ENCODE measurements around the gene PLXNC1. TPM values are rescaled to one million over a fixed set of nuclear protein-coding genes. Genes with fewer than 3 reads are reported as not detected.

Gene PLXNC1
- total RNA-seq, 2 donors from 2014 or later: 8.5 to 9.2 TPM

DNA sequence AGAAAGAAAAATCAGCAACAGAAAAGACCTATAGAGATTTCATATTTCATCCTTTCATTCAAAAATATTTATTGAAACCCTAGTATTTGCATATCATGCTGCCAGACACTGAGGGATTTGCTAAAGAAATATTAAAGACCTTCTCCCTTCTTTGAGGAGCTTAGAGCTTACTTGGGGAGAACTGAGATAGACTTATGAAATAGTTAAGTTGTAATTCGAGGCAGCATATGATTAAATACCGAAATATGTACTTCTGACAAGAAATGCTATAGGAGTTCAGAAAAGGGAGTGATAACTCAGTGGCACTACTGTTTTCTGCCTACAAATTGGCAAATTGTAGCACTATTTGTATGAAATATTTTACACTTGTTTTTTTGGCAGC, 59.1 kb downstream of the PLXNC1 start:
- Histone ChIP-seq H3K4me3 (peak overlapping the region; percentile 52), H3K27me3 (replicated peaks; ENCODE audit: insufficient read depth) (no peaks in the 10 kb centered on the region), H3K27ac (peak overlapping the region; percentile 36 to 67), H3K9me3 (no peaks in the 10 kb centered on the region), H3K4me1 (ENCODE audit: control insufficient read depth in 1 of 2, low read depth in 2 of 2) (peaks cover 14 to 36% of the 10 kb centered on the region in 2 donors), H3K36me3 (no peaks in the 10 kb centered on the region)
- TF ChIP-seq, protein P1, sequence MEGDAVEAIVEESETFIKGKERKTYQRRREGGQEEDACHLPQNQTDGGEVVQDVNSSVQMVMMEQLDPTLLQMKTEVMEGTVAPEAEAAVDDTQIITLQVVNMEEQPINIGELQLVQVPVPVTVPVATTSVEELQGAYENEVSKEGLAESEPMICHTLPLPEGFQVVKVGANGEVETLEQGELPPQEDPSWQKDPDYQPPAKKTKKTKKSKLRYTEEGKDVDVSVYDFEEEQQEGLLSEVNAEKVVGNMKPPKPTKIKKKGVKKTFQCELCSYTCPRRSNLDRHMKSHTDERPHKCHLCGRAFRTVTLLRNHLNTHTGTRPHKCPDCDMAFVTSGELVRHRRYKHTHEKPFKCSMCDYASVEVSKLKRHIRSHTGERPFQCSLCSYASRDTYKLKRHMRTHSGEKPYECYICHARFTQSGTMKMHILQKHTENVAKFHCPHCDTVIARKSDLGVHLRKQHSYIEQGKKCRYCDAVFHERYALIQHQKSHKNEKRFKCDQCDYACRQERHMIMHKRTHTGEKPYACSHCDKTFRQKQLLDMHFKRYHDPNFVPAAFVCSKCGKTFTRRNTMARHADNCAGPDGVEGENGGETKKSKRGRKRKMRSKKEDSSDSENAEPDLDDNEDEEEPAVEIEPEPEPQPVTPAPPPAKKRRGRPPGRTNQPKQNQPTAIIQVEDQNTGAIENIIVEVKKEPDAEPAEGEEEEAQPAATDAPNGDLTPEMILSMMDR (IDR thresholded peaks at IDR 0.05): no peak
- no peak for ATAC-seq (ENCODE audit: insufficient number of reproducible peaks, low FRiP score, low read depth)
- DNase-seq (ENCODE audit: low spot score): no peak

DNA sequence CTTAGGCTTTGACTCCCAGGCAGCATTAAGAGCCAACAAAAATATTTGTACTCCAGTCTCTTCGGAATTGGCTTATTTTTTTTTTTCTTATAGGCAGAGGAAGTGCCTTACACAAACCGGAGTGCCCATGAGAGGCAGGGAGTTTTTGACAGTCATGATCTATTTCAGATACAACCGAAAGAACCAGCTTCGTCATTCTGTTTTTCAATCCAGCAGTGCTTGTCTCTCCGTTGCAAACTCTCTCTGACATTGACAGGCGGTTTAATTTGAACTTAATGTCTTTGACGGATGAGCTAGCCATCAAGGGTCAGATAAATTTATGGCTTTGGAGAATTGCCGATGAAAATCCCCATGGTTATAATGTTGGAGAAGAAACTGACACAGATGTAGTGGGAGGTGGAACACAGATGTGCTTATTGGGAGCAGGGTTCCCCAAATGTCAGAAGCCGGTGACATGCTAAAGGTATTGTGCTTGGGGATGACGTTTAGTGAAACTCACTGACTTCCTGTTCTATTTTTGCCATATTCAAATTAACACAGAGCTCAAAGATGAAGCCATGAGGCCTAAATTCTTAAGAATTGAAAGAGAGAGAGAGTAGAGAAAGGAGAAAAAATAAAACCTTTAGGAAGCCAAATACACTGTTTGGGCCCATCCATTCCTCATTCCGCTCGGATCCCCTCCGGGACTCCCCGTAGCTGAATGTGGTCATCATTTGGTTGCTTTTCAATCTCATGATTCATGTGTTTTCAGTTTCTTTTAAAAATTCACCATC, 59.7 kb downstream of the PLXNC1 start:
- H3K27ac ChIP-seq: peak overlapping the region; percentile 36 to 67
- ATAC-seq (ENCODE audit: insufficient number of reproducible peaks, low FRiP score, low read depth) (peak; percentile 74), DNase-seq (ENCODE audit: low spot score) (no peak)
- TF ChIP-seq, protein P1 (IDR thresholded peaks at IDR 0.05): no peak
- peak overlapping the region; percentile 52 for H3K4me3 ChIP-seq
- no peaks in the 10 kb centered on the region for H3K9me3 ChIP-seq
- H3K4me1 ChIP-seq (ENCODE audit: control insufficient read depth in 1 of 2, low read depth in 2 of 2): peaks cover 14 to 36% of the 10 kb centered on the region in 2 donors
- no peaks in the 10 kb centered on the region for H3K36me3 ChIP-seq
- H3K27me3 ChIP-seq (replicated peaks; ENCODE audit: insufficient read depth): no peaks in the 10 kb centered on the region

DNA sequence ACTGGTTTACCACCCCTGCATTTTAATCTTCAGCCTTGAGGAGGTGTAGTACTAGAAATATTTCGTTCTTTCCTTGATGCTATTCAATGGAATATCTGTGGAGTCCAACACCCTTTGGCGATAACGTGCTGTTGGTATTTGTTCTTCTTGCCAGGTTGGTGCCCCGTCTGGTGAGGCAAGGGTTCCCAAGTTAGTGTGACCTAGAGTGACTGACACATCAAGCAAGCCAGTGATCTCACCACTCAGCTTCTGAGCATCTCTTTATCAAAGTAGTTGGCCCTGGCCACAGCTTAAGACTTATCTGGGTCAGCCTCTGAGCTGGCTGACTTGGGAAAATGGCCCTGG, 60.2 kb downstream of the PLXNC1 start:
- Histone ChIP-seq H3K4me3 (peak overlapping the region; percentile 52), H3K27me3 (replicated peaks; ENCODE audit: insufficient read depth) (no peaks in the 10 kb centered on the region), H3K4me1 (ENCODE audit: control insufficient read depth in 1 of 2, low read depth in 2 of 2) (peaks cover 14 to 36% of the 10 kb centered on the region in 2 donors), H3K36me3 (no peaks in the 10 kb centered on the region), H3K9me3 (no peaks in the 10 kb centered on the region), H3K27ac (peak overlapping the region; percentile 36 to 67)
- ATAC-seq (ENCODE audit: insufficient number of reproducible peaks, low FRiP score, low read depth) (no peak), DNase-seq (ENCODE audit: low spot score) (no peak)
- TF ChIP-seq, protein P1 (IDR thresholded peaks at IDR 0.05): no peak

DNA sequence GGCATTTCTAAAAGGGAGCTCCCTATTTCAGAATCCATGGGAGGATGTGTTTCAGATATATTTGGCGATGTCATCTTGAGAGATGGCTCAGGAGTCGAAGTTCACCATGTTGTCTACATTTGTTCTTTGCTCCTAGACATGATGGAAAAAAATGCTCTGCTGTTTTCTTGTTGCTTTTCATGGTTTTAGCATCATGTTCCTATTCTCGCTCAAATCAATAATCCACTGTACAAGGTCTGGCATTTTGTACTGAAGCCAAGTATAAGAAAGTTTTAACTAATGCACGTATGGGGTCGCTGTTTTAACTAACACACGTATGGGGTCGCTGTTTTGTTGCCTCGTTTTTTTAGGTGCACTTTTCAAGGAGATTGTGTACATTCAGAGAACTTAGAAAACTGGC, 60.9 kb downstream of the PLXNC1 start:
- TF ChIP-seq, protein P1 (IDR thresholded peaks at IDR 0.05): no peak

DNA sequence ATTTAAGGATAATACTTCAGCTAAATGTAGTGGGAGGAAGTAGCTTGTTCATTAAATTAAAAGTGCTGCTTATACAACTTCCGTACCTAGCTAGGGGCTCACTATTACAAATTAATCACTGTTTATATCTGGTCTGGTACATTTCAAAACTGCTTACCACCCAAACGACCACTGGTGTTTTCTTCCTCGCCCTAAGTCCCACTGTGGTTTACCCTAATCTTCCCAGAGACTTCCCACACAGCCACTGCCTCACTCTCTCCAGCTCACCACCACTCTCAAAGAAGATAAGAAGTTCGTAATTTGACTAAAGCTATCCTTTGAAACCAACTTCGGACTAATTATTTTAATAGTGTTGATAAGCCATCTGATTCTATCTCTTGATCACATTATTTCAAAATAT, 62.6 kb downstream of the PLXNC1 start:
- DNase-seq (ENCODE audit: low spot score) (no peak), ATAC-seq (ENCODE audit: insufficient number of reproducible peaks, low FRiP score, low read depth) (no peak)
- Histone ChIP-seq H3K27ac (no peak overlapping the region), H3K4me1 (ENCODE audit: control insufficient read depth in 1 of 2, low read depth in 2 of 2) (peaks cover 8 to 22% of the 10 kb centered on the region in 2 donors), H3K36me3 (no peaks in the 10 kb centered on the region), H3K27me3 (replicated peaks; ENCODE audit: insufficient read depth) (no peaks in the 10 kb centered on the region), H3K4me3 (no peak overlapping the region), H3K9me3 (no peaks in the 10 kb centered on the region)
- TF ChIP-seq, protein P1 (IDR thresholded peaks at IDR 0.05): no peak

More for the DNA sequence above, 60.9 kb downstream of the PLXNC1 start:
- no peak for DNase-seq (ENCODE audit: low spot score)
- H3K36me3 ChIP-seq: no peaks in the 10 kb centered on the region
- no peak overlapping the region for H3K4me3 ChIP-seq
- H3K27ac ChIP-seq: no peak overlapping the region
- H3K9me3 ChIP-seq: no peaks in the 10 kb centered on the region
- no peak for ATAC-seq (ENCODE audit: insufficient number of reproducible peaks, low FRiP score, low read depth)
- peaks cover 14 to 33% of the 10 kb centered on the region in 2 donors for H3K4me1 ChIP-seq (ENCODE audit: control insufficient read depth in 1 of 2, low read depth in 2 of 2)
- H3K27me3 ChIP-seq (replicated peaks; ENCODE audit: insufficient read depth): no peaks in the 10 kb centered on the region
